Subcutaneous adipose tissue (tissue), 4 donors: Measurements from ENCODE around the gene LRP1B. TPM values are rescaled to one million over a fixed set of nuclear protein-coding genes. Genes with fewer than 3 reads are reported as not detected.

Experiments
- total RNA-seq, 4 donors: library from RNA; depleted of rRNA; stranded (reverse); fragments of >200 nt; gene quantifications; one replicate each; pipeline ENCODE4 v1.1.0, GENCODE V29; 2016
- TF ChIP-seq, protein P1 (sequence below): fragments of 450-650 bp; IDR thresholded peaks from one replicate; pipeline ENCODE4 v1.5.1; 2016; ENCODE audit warnings: low read depth, mild to moderate bottlenecking, control low read depth, antibody characterized with exemption, moderate library complexity

LRP1B gene
- total RNA-seq, 4 donors from 2014 or later: 4.2 to 50.2 (median 14.7) TPM

DNA sequence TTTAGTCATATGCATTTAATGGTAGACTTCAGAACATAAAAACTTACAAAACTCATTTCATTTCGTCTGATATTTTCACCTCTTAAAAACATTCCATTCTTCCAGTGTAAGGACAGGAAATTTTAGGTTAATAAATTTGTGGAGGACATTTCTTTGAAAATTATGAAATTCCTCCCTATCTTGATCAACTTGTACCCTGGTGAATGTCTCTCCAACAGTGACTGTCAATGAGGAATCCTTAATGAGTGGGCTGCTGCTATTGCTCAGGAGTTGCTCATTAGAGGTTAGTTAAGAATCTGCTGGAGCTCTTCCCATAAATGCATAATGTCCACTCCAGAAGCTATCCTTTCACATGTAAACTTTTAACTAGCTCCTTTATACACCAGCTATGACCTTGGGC lies 69.1 kb downstream of the LRP1B start:
- TF ChIP-seq, protein P1, sequence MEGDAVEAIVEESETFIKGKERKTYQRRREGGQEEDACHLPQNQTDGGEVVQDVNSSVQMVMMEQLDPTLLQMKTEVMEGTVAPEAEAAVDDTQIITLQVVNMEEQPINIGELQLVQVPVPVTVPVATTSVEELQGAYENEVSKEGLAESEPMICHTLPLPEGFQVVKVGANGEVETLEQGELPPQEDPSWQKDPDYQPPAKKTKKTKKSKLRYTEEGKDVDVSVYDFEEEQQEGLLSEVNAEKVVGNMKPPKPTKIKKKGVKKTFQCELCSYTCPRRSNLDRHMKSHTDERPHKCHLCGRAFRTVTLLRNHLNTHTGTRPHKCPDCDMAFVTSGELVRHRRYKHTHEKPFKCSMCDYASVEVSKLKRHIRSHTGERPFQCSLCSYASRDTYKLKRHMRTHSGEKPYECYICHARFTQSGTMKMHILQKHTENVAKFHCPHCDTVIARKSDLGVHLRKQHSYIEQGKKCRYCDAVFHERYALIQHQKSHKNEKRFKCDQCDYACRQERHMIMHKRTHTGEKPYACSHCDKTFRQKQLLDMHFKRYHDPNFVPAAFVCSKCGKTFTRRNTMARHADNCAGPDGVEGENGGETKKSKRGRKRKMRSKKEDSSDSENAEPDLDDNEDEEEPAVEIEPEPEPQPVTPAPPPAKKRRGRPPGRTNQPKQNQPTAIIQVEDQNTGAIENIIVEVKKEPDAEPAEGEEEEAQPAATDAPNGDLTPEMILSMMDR: no peak

DNA sequence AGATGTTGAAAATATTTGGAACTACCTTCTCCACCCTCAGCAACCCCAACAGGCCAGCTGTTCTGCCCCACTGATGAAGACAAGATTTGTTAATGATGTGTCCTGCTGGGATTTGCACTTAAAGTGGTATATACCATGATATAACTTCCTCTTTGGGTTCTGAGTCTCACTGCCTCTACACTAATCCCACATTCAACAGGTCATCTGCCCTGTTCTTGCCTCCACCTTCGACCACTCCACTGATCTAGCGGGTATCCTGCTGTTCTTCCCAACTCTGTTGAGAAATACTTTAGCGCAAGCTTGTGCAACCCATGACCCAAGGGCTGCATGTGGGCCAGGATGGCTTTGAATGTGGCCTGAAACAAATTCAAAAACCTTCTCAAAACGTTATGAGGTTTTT lies 72.7 kb downstream of the LRP1B start:
- TF ChIP-seq, protein P1: no peak

DNA sequence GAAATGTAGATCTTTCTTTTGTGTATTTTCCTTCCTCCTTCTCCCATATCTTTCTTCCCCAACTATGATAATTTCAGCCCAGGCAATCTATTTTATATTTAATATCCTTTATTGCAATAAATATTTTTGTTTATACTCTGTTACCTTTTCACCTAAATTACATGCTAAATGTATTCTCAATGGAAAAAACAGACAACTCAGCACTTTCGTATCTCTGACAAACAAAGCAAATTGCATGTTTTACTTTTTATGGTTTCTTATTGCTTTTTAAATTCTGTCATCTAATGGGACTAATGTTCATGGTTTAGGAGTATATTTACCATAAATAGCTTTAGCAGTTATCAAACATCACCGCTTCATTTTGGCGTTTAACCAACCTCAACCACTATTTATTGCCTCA lies 74.0 kb downstream of the LRP1B start:
- TF ChIP-seq, protein P1: no peak

DNA sequence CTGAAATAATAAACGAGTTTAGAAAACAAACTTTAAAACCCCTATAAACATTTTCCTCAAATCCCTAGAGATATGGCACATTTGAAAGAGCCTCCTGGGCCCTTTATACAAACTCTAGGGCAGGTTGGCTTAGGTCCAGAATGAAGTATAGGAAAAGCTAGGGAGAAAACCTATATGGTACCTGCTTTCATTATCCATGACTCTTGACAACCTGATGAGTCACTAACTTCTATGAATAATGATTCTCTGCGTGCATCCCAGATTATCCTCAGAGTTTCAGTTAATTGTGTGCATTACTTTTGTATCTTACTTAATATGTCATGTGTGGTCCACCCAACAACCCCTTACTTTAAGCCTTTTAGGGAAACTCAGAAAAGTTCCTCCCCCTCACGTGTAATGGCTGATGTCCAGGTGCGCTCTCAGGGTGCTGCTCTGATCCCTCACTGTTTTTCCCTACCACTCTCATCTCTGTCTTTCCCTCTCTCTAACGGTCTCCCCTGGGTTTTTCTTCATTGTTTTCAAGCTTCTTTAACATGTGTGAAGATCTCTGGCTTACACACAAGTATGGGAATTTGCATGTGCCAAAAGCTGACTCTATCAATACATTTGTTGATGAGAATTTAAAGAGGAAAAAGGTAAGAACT lies 78.5 kb downstream of the LRP1B start:
- TF ChIP-seq, protein P1: no peak

DNA sequence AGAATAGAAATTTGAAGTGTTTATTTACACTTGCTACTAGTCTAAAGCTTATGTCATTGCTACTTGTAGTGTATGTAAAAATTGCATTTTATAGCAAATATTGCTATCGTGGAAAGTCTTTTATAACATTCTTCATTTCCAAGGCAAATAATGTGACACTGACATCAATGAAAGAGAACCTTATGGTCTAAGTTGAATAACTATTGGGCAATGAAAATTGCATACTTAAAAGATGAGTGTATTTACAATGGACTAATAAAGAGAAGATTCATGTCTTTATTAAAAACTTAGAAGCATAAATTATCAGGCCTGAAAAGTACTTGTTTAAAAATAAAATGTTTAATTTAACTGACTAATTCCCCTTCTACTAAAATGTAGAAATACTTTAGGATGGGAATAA lies 82.2 kb downstream of the LRP1B start:
- TF ChIP-seq, protein P1: no peak

DNA sequence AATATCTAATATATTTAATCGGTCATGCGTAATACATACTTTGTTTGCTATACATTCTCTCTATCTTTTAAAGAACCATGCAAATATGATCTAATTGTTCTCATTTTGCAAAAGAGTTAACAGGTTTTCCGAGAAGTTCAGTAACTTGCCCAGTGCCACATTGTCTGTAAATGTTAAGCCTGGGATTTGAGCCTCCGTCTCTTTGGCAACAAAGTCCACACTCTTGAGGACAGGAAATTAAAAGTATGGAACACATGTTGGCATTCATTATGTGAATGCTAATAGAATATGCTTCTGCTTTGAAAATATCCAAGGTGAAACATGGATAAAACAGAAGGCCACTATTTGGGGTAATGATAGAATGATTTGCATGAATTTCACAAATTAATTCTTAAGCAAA lies 85.2 kb downstream of the LRP1B start:
- TF ChIP-seq, protein P1: no peak

DNA sequence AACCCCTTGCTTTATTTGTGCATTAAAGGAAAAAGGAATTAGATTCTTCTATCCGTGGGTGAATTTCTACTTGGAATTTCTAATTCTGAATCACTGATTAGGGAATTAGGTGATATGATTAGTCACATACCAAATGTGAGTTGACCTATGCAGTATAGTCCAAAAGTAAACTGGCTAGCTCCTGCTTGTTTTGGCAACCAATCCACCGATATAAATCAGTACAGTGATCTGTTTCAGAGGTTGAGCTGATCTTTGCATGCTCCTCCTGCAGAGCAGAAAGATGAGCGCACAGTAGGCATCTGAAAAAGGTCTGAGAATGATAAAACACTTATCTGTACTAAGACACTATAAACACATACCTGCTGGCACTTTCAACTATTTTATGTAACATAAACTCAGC lies 86.6 kb downstream of the LRP1B start:
- TF ChIP-seq, protein P1: no peak
